ENCODE results near the gene SNX27. TPM values are rescaled to one million over a fixed set of nuclear protein-coding genes. Genes with fewer than 3 reads are reported as not detected.

Gene SNX27
- total and polyA plus RNA-seq, 2 donors (not counting 1 experiment from before 2014, with no cell fraction given): 29.5 to 38.1 TPM

DNA sequence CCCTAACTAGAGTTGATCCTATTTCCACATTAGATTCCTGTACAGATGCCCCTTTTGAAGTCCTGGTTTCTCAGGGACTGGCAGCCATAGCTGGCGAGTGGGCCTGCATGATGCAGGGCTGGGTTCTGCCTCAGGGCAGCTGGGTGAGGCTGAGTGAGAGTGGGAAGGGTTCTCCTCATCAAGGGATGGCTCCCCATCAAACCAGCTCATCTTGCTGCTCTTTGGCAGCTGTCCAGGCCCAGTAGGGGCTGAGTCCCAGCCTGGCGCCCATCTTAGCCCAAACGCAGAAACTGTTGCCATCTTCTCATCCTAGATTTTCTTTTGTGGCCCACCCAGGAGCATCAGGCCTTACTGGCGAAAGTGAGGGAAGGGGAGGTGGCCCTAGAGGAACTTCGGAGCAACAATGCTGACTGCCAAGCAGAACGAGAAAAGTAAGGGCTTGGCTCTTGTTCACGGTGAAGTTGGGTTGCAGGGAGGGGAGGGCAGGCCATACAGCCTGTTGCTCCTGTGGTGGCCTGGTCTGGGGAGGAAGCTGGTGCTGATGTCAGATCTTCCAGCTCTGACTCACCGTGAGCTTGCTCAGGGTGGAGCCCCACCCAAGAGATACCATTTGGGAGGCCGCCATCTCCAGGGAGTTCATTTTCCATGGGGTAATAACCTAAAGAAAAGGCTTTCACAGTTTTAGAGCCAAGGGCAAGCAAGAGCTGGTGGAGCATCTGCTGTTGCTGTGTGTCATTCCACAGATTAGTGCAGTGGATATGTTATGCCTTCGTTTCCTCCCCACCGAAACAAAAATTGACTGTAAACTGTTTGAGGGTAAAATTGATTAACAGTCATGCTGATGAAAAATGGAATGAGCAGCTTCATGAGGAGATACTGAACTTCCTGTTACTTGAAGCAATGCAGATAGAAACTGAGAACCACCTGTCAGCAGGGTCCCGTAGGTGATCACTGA, 37.0 kb upstream of the SNX27 start:
- H3K9me3 ChIP-seq (ENCODE audit: control insufficient read depth, insufficient read depth, low read depth, low read length): no peaks in the 10 kb centered on the region
- DNase-seq (ENCODE audit: low read depth in 2 of 2): peak; percentile 88 to 89
- H3K27me3 ChIP-seq (ENCODE audit: control insufficient read depth, insufficient read depth, low read length): no peaks in the 10 kb centered on the region
- peaks cover 4% of the 10 kb centered on the region for H3K36me3 ChIP-seq (ENCODE audit: control insufficient read depth, insufficient read depth, low read length)
- H3K79me2 ChIP-seq (ENCODE audit: control insufficient read depth, insufficient read depth, low read length): no peaks in the 10 kb centered on the region
- peak overlapping the region; percentile 47 for H2AFZ ChIP-seq (ENCODE audit: low read length)
- no peak overlapping the region for H3K4me3 ChIP-seq (replicated peaks in 1 of 4; ENCODE audit: control extremely low read depth in 1 of 4, insufficient read depth in 1 of 4, low read depth in 3 of 4, low read length in 4 of 4)
- H4K20me1 ChIP-seq (ENCODE audit: control insufficient read depth, extremely low read depth, insufficient read depth, low read length): no peaks in the 10 kb centered on the region
- H3K27ac ChIP-seq (ENCODE audit: insufficient read depth, low read length): peak overlapping the region; percentile 71
- H3K4me2 ChIP-seq (ENCODE audit: extremely low read depth, insufficient read depth, low read length): peak overlapping the region; percentile 13
- peaks cover 9% of the 10 kb centered on the region for H3K4me1 ChIP-seq (ENCODE audit: control insufficient read depth, extremely low read depth, insufficient read depth, low read length)
- no peak overlapping the region for H3K9ac ChIP-seq (ENCODE audit: insufficient read depth, low read length)
- TF ChIP-seq EZH2 (IDR thresholded peaks at IDR 0.05; ENCODE audit: low read length, missing control alignments): no peak
- TF ChIP-seq, protein P1, sequence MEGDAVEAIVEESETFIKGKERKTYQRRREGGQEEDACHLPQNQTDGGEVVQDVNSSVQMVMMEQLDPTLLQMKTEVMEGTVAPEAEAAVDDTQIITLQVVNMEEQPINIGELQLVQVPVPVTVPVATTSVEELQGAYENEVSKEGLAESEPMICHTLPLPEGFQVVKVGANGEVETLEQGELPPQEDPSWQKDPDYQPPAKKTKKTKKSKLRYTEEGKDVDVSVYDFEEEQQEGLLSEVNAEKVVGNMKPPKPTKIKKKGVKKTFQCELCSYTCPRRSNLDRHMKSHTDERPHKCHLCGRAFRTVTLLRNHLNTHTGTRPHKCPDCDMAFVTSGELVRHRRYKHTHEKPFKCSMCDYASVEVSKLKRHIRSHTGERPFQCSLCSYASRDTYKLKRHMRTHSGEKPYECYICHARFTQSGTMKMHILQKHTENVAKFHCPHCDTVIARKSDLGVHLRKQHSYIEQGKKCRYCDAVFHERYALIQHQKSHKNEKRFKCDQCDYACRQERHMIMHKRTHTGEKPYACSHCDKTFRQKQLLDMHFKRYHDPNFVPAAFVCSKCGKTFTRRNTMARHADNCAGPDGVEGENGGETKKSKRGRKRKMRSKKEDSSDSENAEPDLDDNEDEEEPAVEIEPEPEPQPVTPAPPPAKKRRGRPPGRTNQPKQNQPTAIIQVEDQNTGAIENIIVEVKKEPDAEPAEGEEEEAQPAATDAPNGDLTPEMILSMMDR (conservative IDR thresholded peaks at IDR 0.05 in 1 of 2, IDR thresholded peaks at IDR 0.05 in 1 of 2; ENCODE audit: low read depth in 1 of 2, low read length in 2 of 2): no peak

DNA sequence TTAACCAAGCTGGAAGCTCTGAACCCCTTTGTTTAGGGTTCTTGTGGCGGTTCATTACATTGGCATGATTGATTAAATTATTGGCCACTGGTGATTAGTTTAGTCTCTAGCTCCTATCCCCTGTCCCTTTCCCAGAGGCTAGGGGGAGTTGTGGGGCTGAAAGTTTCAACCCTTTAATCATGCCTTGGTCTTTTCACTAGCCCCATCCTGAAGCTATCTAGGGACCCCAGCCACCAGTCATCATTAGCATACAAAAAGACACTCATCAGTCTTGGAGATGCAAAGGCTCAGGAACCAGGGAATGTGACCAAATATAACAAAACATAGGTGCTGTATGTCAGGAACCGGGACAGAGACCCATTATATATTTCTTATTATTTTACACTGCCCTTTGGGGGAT, 34.7 kb upstream of the SNX27 start:
- DNase-seq (ENCODE audit: low read depth in 2 of 2): no peak
- Histone ChIP-seq H3K4me3 (replicated peaks in 1 of 4; ENCODE audit: control extremely low read depth in 1 of 4, insufficient read depth in 1 of 4, low read depth in 3 of 4, low read length in 4 of 4) (no peak overlapping the region), H3K79me2 (ENCODE audit: control insufficient read depth, insufficient read depth, low read length) (no peaks in the 10 kb centered on the region), H4K20me1 (ENCODE audit: control insufficient read depth, extremely low read depth, insufficient read depth, low read length) (no peaks in the 10 kb centered on the region), H3K27ac (ENCODE audit: insufficient read depth, low read length) (no peak overlapping the region), H2AFZ (ENCODE audit: low read length) (no peak overlapping the region), H3K4me2 (ENCODE audit: extremely low read depth, insufficient read depth, low read length) (no peak overlapping the region), H3K36me3 (ENCODE audit: control insufficient read depth, insufficient read depth, low read length) (peaks cover 4% of the 10 kb centered on the region), H3K4me1 (ENCODE audit: control insufficient read depth, extremely low read depth, insufficient read depth, low read length) (peaks cover 6% of the 10 kb centered on the region), H3K9ac (ENCODE audit: insufficient read depth, low read length) (no peak overlapping the region), H3K9me3 (ENCODE audit: control insufficient read depth, insufficient read depth, low read depth, low read length) (no peaks in the 10 kb centered on the region), H3K27me3 (ENCODE audit: control insufficient read depth, insufficient read depth, low read length) (no peaks in the 10 kb centered on the region)
- TF ChIP-seq, protein P1 (conservative IDR thresholded peaks at IDR 0.05 in 1 of 2, IDR thresholded peaks at IDR 0.05 in 1 of 2; ENCODE audit: low read depth in 1 of 2, low read length in 2 of 2): no peak
- no peak for TF ChIP-seq EZH2 (IDR thresholded peaks at IDR 0.05; ENCODE audit: low read length, missing control alignments)

DNA sequence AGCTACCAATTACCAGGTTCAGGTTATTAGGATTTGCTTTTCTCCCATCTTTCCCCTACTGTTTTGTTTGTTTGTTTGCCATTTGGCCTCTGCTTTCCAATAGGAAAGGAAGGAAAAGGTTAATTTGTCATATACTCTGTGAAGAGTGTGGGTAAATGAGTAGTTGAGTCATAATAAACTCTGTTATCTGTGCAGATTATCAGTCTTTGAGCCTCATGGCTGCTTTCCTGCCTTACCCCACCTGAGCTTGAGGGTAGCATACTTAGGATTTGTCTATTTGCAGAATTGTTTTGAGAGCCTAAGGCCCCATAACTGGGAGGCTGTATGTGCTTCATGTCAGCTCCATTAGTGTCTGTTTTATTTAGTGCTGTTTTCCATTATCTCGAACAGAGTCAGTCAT, 32.9 kb upstream of the SNX27 start:
- Histone ChIP-seq H3K27ac (ENCODE audit: insufficient read depth, low read length) (no peak overlapping the region), H4K20me1 (ENCODE audit: control insufficient read depth, extremely low read depth, insufficient read depth, low read length) (no peaks in the 10 kb centered on the region), H3K9ac (ENCODE audit: insufficient read depth, low read length) (no peak overlapping the region), H3K27me3 (ENCODE audit: control insufficient read depth, insufficient read depth, low read length) (no peaks in the 10 kb centered on the region), H2AFZ (ENCODE audit: low read length) (no peak overlapping the region), H3K36me3 (ENCODE audit: control insufficient read depth, insufficient read depth, low read length) (peaks cover 2% of the 10 kb centered on the region), H3K79me2 (ENCODE audit: control insufficient read depth, insufficient read depth, low read length) (no peaks in the 10 kb centered on the region), H3K4me1 (ENCODE audit: control insufficient read depth, extremely low read depth, insufficient read depth, low read length) (peaks cover 6% of the 10 kb centered on the region), H3K9me3 (ENCODE audit: control insufficient read depth, insufficient read depth, low read depth, low read length) (no peaks in the 10 kb centered on the region), H3K4me3 (replicated peaks in 1 of 4; ENCODE audit: control extremely low read depth in 1 of 4, insufficient read depth in 1 of 4, low read depth in 3 of 4, low read length in 4 of 4) (no peak overlapping the region), H3K4me2 (ENCODE audit: extremely low read depth, insufficient read depth, low read length) (no peak overlapping the region)
- TF ChIP-seq, protein P1 (conservative IDR thresholded peaks at IDR 0.05 in 1 of 2, IDR thresholded peaks at IDR 0.05 in 1 of 2; ENCODE audit: low read depth in 1 of 2, low read length in 2 of 2): no peak
- no peak for TF ChIP-seq EZH2 (IDR thresholded peaks at IDR 0.05; ENCODE audit: low read length, missing control alignments)
- DNase-seq (ENCODE audit: low read depth in 2 of 2): peak in 1 of 2 donors; percentile 13

Data from fibroblast of lung (primary cell).